ENCODE data around the gene NCCRP1.

DNA sequence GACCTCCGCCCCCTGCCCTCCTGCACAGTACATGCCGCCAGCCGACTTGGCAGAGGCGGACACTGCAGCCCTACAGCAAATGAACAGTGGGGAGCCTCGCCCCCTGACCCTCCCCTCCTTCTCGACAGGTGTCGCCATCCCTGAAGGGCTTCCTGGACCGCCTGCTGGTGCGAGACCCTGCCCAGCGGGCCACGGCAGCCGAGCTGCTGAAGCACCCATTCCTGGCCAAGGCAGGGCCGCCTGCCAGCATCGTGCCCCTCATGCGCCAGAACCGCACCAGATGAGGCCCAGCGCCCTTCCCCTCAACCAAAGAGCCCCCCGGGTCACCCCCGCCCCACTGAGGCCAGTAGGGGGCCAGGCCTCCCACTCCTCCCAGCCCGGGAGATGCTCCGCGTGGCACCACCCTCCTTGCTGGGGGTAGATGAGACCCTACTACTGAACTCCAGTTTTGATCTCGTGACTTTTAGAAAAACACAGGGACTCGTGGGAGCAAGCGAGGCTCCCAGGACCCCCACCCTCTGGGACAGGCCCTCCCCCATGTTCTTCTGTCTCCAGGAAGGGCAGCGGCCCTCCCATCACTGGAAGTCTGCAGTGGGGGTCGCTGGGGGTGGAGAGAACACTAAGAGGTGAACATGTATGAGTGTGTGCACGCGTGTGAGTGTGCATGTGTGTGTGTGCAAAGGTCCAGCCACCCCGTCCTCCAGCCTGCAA, 18.3 kb upstream of the NCCRP1 start:
- TF ChIP-seq CTCF (IDR thresholded peaks at IDR 0.05; ENCODE audit: low read depth, low read length, missing input control), result no peak
- no peak for TF ChIP-seq GABPA (IDR thresholded peaks at IDR 0.05 in 1 of 2, conservative IDR thresholded peaks at IDR 0.05 in 1 of 2)
- TF ChIP-seq, protein P1, sequence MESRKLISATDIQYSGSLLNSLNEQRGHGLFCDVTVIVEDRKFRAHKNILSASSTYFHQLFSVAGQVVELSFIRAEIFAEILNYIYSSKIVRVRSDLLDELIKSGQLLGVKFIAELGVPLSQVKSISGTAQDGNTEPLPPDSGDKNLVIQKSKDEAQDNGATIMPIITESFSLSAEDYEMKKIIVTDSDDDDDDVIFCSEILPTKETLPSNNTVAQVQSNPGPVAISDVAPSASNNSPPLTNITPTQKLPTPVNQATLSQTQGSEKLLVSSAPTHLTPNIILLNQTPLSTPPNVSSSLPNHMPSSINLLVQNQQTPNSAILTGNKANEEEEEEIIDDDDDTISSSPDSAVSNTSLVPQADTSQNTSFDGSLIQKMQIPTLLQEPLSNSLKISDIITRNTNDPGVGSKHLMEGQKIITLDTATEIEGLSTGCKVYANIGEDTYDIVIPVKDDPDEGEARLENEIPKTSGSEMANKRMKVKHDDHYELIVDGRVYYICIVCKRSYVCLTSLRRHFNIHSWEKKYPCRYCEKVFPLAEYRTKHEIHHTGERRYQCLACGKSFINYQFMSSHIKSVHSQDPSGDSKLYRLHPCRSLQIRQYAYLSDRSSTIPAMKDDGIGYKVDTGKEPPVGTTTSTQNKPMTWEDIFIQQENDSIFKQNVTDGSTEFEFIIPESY (IDR thresholded peaks at IDR 0.05), result no peak
- TF ChIP-seq SP1 (IDR thresholded peaks at IDR 0.05), result no peak

Data from liver (tissue), 3 donors.